SK-N-SH (cell line): ENCODE results near the gene SLC7A7. TPM values are rescaled to one million over a fixed set of nuclear protein-coding genes. Genes with fewer than 3 reads are reported as not detected.

ENCODE experiments used
- CTCF ChIA-PET: fragments of 300-600, 350-600 bp; formaldehyde crosslinking; extraction: SDS; loops from one replicate; lab custom pipeline; 2021; lab: Yijun Ruan, JAX
- POLR2A ChIA-PET: fragments of 350-600 bp; sonication (Branson Sonifier 250); formaldehyde crosslinking; extraction: SDS; loops from one replicate; lab custom pipeline; 2020; ENCODE audit warnings: antibody characterized with exemption, inconsistent platforms; lab: Yijun Ruan, JAX
- DNase-seq: peaks from one replicate; pipeline ENCODE4 v3.0.0; 2012
- H2AFZ ChIP-seq: fragments of 200-600 bp; sonication (generic); 2 replicates; pipeline ENCODE4 v1.8.1; 2016; ENCODE audit warnings: antibody characterized with exemption, mild to moderate bottlenecking, low read depth
- H3F3A ChIP-seq: fragments of 200-600 bp; sonication (generic); replicated peaks from 2 replicates; pipeline ENCODE3; 2016; ENCODE audit warnings: antibody characterized with exemption, mild to moderate bottlenecking; ENCODE audit not compliant: insufficient read depth
- H3K27ac ChIP-seq, 2 experiments: fragments of 200-500 bp in 1 of 2; fragments of 200-600 bp in 1 of 2; sonication (Bioruptor generic) in 1 of 2; sonication (generic), shearing (Covaris generic) in 1 of 2; 2 replicates each; pipeline versions ENCODE4 v1.5.1 to v1.6.1; 2014 to 2016; ENCODE audit warnings: low read depth in 2 of 2, inconsistent platforms in 1 of 2, low read length in 1 of 2, mild to moderate bottlenecking in 1 of 2, mixed read lengths in 1 of 2
- H3K27me3 ChIP-seq: fragments of 200-600 bp; sonication (generic), shearing (Covaris generic); 2 replicates; pipeline ENCODE4 v1.6.1; 2016; ENCODE audit warnings: mixed run types; ENCODE audit not compliant: insufficient read depth
- H3K36me3 ChIP-seq, 2 experiments: fragments of 200-500 bp in 1 of 2; fragments of 200-600 bp in 1 of 2; sonication (Bioruptor generic) in 1 of 2; sonication (generic) in 1 of 2; replicated peaks in 1 of 2; 2 replicates each; pipeline versions ENCODE3 to v1.5.1; 2014 to 2016; ENCODE audit warnings: low read length in 1 of 2, mild to moderate bottlenecking in 1 of 2; ENCODE audit not compliant: insufficient read depth in 2 of 2, control insufficient read depth in 1 of 2
- H3K4me1 ChIP-seq, 2 experiments: fragments of 200-500 bp in 1 of 2; fragments of 200-600 bp in 1 of 2; sonication (Bioruptor generic) in 1 of 2; sonication (generic), shearing (Covaris generic) in 1 of 2; 2 replicates each; pipeline versions ENCODE4 v1.5.1 to v1.6.1; 2014 to 2016; ENCODE audit warnings: low read depth in 1 of 2, low read length in 1 of 2, mixed run types in 1 of 2; ENCODE audit not compliant: insufficient read depth in 2 of 2, control insufficient read depth in 1 of 2
- H3K4me2 ChIP-seq: fragments of 200-600 bp; sonication (generic), shearing (Covaris generic); 2 replicates; pipeline ENCODE4 v1.6.1; 2017; ENCODE audit warnings: mixed run types
- H3K4me3 ChIP-seq, 2 experiments: fragments of 200-500 bp in 1 of 2; fragments of 200-600 bp in 1 of 2; sonication (Bioruptor generic) in 1 of 2; sonication (generic), shearing (Covaris generic) in 1 of 2; 2 replicates each; pipeline versions ENCODE4 v1.5.1 to v1.8.1; 2014 to 2016; ENCODE audit warnings: low read depth in 2 of 2, inconsistent platforms in 1 of 2, low read length in 1 of 2, mild to moderate bottlenecking in 1 of 2, mixed read lengths in 1 of 2, moderate library complexity in 1 of 2
- H3K79me2 ChIP-seq: fragments of 200-600 bp; sonication (generic); 2 replicates; pipeline ENCODE4 v1.8.1; 2017; ENCODE audit warnings: mild to moderate bottlenecking; ENCODE audit not compliant: insufficient read depth
- H3K9ac ChIP-seq: fragments of 200-600 bp; sonication (generic); 2 replicates; pipeline ENCODE4 v1.6.1; 2017; ENCODE audit warnings: mixed run types
- H3K9me2 ChIP-seq: fragments of 200-600 bp; sonication (generic); 2 replicates; pipeline ENCODE4 v1.6.1; 2017; ENCODE audit warnings: mixed run types
- H3K9me3 ChIP-seq: fragments of 200-600 bp; sonication (generic); 2 replicates; pipeline ENCODE4 v1.6.1; 2017; ENCODE audit warnings: mixed run types, mild to moderate bottlenecking, moderate library complexity
- H4K20me1 ChIP-seq: fragments of 200-600 bp; sonication (generic); 2 replicates; pipeline ENCODE4 v1.6.1; 2017; ENCODE audit warnings: mild to moderate bottlenecking, mixed run types; ENCODE audit not compliant: insufficient read depth
- CHD2 ChIP-seq: fragments of 150-350 bp; IDR thresholded peaks from 2 replicates; pipeline ENCODE4 v1.6.1; 2018; ENCODE audit warnings: low read length; ENCODE audit not compliant: partially characterized antibody
- FOXJ3 ChIP-seq: sonication (generic); formaldehyde crosslinking; IDR thresholded peaks from 2 replicates; pipeline ENCODE4 v1.5.1; 2020; ENCODE audit warnings: mild to moderate bottlenecking, missing genetic modification reagents
- GABPA ChIP-seq: IDR thresholded peaks from 2 replicates; pipeline ENCODE4 v1.4.0; 2012; ENCODE audit warnings: low read depth, mild to moderate bottlenecking
- GATA2 ChIP-seq: sonication (generic); formaldehyde crosslinking; IDR thresholded peaks from 2 replicates; pipeline ENCODE4 v1.5.0; 2020; ENCODE audit warnings: mild to moderate bottlenecking, missing genetic modification reagents
- JUND ChIP-seq: IDR thresholded peaks from 2 replicates; pipeline ENCODE4 v1.4.0; 2012
- MEF2A ChIP-seq: IDR thresholded peaks from 2 replicates; pipeline ENCODE4 v1.4.0; 2012; ENCODE audit warnings: low read depth, borderline replicate concordance
- MXI1 ChIP-seq: IDR thresholded peaks from 2 replicates; pipeline ENCODE4 v1.6.1; 2012; ENCODE audit warnings: mild to moderate bottlenecking, low read depth, low read length, improper control_type of control experiment
- NFIC ChIP-seq: IDR thresholded peaks from 2 replicates; pipeline ENCODE4 v1.4.0; 2012; ENCODE audit warnings: borderline replicate concordance
- NRF1 ChIP-seq: IDR thresholded peaks from 2 replicates; pipeline ENCODE4 v1.6.1; 2012; ENCODE audit warnings: low read depth, mild to moderate bottlenecking, low read length
- RCOR1 ChIP-seq: fragments of 150-350 bp; IDR thresholded peaks from 2 replicates; pipeline ENCODE4 v1.6.1; 2017; ENCODE audit warnings: antibody characterized with exemption, low read length
- REST ChIP-seq: IDR thresholded peaks from 2 replicates; pipeline ENCODE4 v1.6.1; 2012; ENCODE audit warnings: mild to moderate bottlenecking, low read depth, low read length, moderate library complexity
- RXRA ChIP-seq: IDR thresholded peaks from 2 replicates; pipeline ENCODE4 v1.4.0; 2012; ENCODE audit warnings: low read depth, mild to moderate bottlenecking, borderline replicate concordance
- SMC3 ChIP-seq: IDR thresholded peaks from 2 replicates; pipeline ENCODE4 v1.6.1; 2012; ENCODE audit warnings: low read depth, low read length, improper control_type of control experiment
- TCF12 ChIP-seq: IDR thresholded peaks from 2 replicates; pipeline ENCODE4 v1.4.0; 2012
- TEAD4 ChIP-seq: IDR thresholded peaks from 2 replicates; pipeline ENCODE4 v1.4.0; 2012; ENCODE audit warnings: mild to moderate bottlenecking, borderline replicate concordance; ENCODE audit not compliant: insufficient read depth
- USF1 ChIP-seq: IDR thresholded peaks from 2 replicates; pipeline ENCODE4 v1.4.0; 2012; ENCODE audit warnings: low read depth, borderline replicate concordance
- YY1 ChIP-seq: IDR thresholded peaks from 2 replicates; pipeline ENCODE4 v1.4.0; 2012; ENCODE audit warnings: low read depth, mild to moderate bottlenecking
- WGBS: methylation state at CpG from one replicate; pipeline ENCODE4 v1.1.6; 2017; ENCODE audit warnings: low lambda C conversion rate; 5-methylcytosine and 5-hydroxymethylcytosine counted together
- polyA plus RNA-seq, 3 experiments: library from polyadenylated mRNA; depleted of rRNA; stranded (reverse); fragments of >200 nt; gene quantifications; 2 replicates each; pipeline ENCODE4 v1.2.3, GENCODE V29; 2012
- TF ChIP-seq, protein P1 (sequence below): IDR thresholded peaks from 2 replicates; pipeline ENCODE4; 2012
- TF ChIP-seq, protein P2 (sequence below): fragments of 150-350 bp; IDR thresholded peaks from 2 replicates; pipeline ENCODE4 v1.6.1; 2017; ENCODE audit warnings: antibody characterized with exemption, low read length, low read depth, borderline replicate concordance
- TF ChIP-seq, protein P3 (sequence below): fragments of 200-600 bp; sonication (generic); IDR thresholded peaks from 2 replicates; pipeline ENCODE4 v1.6.1; 2017; ENCODE audit warnings: antibody characterized with exemption, mild to moderate bottlenecking, moderate library complexity

The SLC7A7 gene
- polyA plus RNA-seq, 1 of the 3 experiments (the other 2 are of a cell fraction), result 0.30 TPM

- TF ChIP-seq, protein P1, sequence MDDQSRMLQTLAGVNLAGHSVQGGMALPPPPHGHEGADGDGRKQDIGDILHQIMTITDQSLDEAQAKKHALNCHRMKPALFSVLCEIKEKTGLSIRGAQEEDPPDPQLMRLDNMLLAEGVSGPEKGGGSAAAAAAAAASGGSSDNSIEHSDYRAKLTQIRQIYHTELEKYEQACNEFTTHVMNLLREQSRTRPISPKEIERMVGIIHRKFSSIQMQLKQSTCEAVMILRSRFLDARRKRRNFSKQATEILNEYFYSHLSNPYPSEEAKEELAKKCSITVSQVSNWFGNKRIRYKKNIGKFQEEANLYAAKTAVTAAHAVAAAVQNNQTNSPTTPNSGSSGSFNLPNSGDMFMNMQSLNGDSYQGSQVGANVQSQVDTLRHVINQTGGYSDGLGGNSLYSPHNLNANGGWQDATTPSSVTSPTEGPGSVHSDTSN, result no peak
- TF ChIP-seq MEF2A (no peak), USF1 (no peak), GATA2 (no peak), RXRA (no peak), MXI1 (no peak), CHD2 (no peak), JUND (no peak), TCF12 (no peak), SMC3 (no peak), NFIC (no peak)
Observed at GRCh38 chr14:22735096-22735495, 80.1 kb downstream of the SLC7A7 start (continued).

DNA sequence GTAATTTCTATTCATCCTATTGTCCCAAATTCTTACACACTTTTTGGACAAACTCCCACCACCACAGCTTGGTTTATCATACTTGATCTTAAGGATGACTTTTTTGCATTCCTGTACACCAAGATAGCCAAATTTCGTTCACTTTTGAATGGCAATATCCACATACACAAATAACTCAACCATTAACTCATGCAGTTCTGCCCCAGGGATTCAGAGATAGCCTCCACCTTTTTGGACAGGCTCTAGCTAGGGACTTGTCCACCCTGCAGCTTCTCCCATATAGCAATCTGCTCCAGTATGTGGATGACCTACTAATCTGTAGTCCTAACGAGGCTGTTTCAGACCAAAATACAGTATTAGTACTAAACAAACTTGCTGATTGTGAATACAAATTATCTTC is 81.4 kb downstream of the SLC7A7 start:
- Histone ChIP-seq H3K4me2 (no peak overlapping the region), H3F3A (no peaks in the 10 kb centered on the region), H3K9ac (no peak overlapping the region), H3K27ac (no peak overlapping the region), H3K9me2 (no peaks in the 10 kb centered on the region), H3K4me1 (no peaks in the 10 kb centered on the region), H3K4me3 (no peak overlapping the region), H3K79me2 (no peaks in the 10 kb centered on the region), H3K27me3 (peaks cover 6% of the 10 kb centered on the region; the same call in 1 of the 2 replicates), H4K20me1 (no peaks in the 10 kb centered on the region), H3K9me3 (no peaks in the 10 kb centered on the region), H3K36me3 (no peaks in the 10 kb centered on the region), H2AFZ (no peak overlapping the region)
- DNase-seq, result no peak
- WGBS, result 0% methylated on average over 2 of the region's 2 CpGs
- TF ChIP-seq RCOR1, result no peak
- TF ChIP-seq RXRA, result no peak
- TF ChIP-seq NFIC, result no peak
- no peak for TF ChIP-seq YY1
- no peak for TF ChIP-seq MXI1
- no peak for TF ChIP-seq TCF12
- TF ChIP-seq USF1, result no peak
- TF ChIP-seq, protein P2, sequence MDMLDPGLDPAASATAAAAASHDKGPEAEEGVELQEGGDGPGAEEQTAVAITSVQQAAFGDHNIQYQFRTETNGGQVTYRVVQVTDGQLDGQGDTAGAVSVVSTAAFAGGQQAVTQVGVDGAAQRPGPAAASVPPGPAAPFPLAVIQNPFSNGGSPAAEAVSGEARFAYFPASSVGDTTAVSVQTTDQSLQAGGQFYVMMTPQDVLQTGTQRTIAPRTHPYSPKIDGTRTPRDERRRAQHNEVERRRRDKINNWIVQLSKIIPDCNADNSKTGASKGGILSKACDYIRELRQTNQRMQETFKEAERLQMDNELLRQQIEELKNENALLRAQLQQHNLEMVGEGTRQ, result no peak
- TF ChIP-seq REST, result no peak
- no peak for TF ChIP-seq FOXJ3 (CRISPR knock-in tag)
- TF ChIP-seq TEAD4, result no peak
- no peak for TF ChIP-seq GABPA
- no peak for TF ChIP-seq NRF1
- TF ChIP-seq, protein P3, sequence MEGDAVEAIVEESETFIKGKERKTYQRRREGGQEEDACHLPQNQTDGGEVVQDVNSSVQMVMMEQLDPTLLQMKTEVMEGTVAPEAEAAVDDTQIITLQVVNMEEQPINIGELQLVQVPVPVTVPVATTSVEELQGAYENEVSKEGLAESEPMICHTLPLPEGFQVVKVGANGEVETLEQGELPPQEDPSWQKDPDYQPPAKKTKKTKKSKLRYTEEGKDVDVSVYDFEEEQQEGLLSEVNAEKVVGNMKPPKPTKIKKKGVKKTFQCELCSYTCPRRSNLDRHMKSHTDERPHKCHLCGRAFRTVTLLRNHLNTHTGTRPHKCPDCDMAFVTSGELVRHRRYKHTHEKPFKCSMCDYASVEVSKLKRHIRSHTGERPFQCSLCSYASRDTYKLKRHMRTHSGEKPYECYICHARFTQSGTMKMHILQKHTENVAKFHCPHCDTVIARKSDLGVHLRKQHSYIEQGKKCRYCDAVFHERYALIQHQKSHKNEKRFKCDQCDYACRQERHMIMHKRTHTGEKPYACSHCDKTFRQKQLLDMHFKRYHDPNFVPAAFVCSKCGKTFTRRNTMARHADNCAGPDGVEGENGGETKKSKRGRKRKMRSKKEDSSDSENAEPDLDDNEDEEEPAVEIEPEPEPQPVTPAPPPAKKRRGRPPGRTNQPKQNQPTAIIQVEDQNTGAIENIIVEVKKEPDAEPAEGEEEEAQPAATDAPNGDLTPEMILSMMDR, result no peak
- ChIA-PET POLR2A (no interaction called here), CTCF (interaction anchor here (0.8 kb wide), 1 partner anchor 164 kb away, joined by 3 read pairs; no protein-coding TSS in a partner anchor)
